ENCODE results near the gene DCLRE1C. TPM values are rescaled to one million over a fixed set of nuclear protein-coding genes. Genes with fewer than 3 reads are reported as not detected.

DCLRE1C gene
- 8.6 and 16.9 TPM in 2 replicates for total RNA-seq

GRCh38 chr10:14954001-14954770 lies at the start of gene DCLRE1C:
DCLRE1C (minus strand) TSS chr10:14954096; CDS start chr10:14954010, 86 bp downstream.

GRCh38 chr10:14959221-14960057 lies 5.5 kb upstream of the DCLRE1C start, which contains the start of gene MEIG1:
MEIG1 (plus strand) TSS chr10:14959388; CDS start chr10:14966469, 7,081 bp downstream.

GRCh38 chr10:14878266-14879123 lies 75.4 kb downstream of the DCLRE1C start, which contains the start of gene SUV39H2:
SUV39H2 (plus strand) TSS chr10:14878866; CDS start chr10:14878889, 23 bp downstream.

Other genes starting within 250 kb of the DCLRE1C start
- 31.6 and 50.0 TPM in 2 replicates for gene FAM107B, start 179.2 kb downstream of the DCLRE1C start, total RNA-seq
- gene CDNF, start 116.1 kb downstream of the DCLRE1C start, total RNA-seq = 3.1 and 3.6 TPM in 2 replicates
- gene HSPA14, start 115.8 kb downstream of the DCLRE1C start, total RNA-seq = 9.8 and 23.9 TPM in 2 replicates
- gene MSANTD7, start 115.8 kb downstream of the DCLRE1C start, total RNA-seq = 13.2 and 15.9 TPM in 2 replicates
- gene SUV39H2, start 75.2 kb downstream of the DCLRE1C start, total RNA-seq = 6.8 and 12.4 TPM in 2 replicates
- 0.50 TPM in 1 of 2 replicates, not detected in the other for gene MEIG1, start 5.3 kb upstream of the DCLRE1C start, total RNA-seq
- not detected in 2 replicates for gene OLAH, start 89.8 kb upstream of the DCLRE1C start, total RNA-seq
- 0.99 and 4.9 TPM in 2 replicates for gene ACBD7, start 134.7 kb upstream of the DCLRE1C start, total RNA-seq
- 15.1 and 15.5 TPM in 2 replicates for gene RPP38, start 143.3 kb upstream of the DCLRE1C start, total RNA-seq
- gene NMT2, start 214.6 kb upstream of the DCLRE1C start, total RNA-seq = 36.4 and 36.7 TPM in 2 replicates